ENCODE results near the gene LPCAT1. TPM values are rescaled to one million over a fixed set of nuclear protein-coding genes. Genes with fewer than 3 reads are reported as not detected.

The LPCAT1 gene
- total RNA-seq, 3 donors from 2014 or later (not counting 1 experiment from before 2014, with no cell fraction given) = 196 to 302 (median 252) TPM

- Mint-ChIP-seq H3K27ac (no peak overlapping the region), H3K36me3 (no peaks in the 10 kb centered on the region), H3K4me3 (no peak overlapping the region), H3K27me3 (ENCODE audit: low read depth in 2 of 2) (no peaks in the 10 kb centered on the region), H3K4me1 (peaks cover 32 to 35% of the 10 kb centered on the region in 2 donors), H3K9me3 (no peaks in the 10 kb centered on the region)
- H3K4me3 ChIP-seq (ENCODE audit: low read length) = no peak overlapping the region
- H3K4me1 ChIP-seq (ENCODE audit: control insufficient read depth, insufficient read depth, low read length) = peaks cover 68% of the 10 kb centered on the region
- H3K27me3 ChIP-seq (ENCODE audit: control insufficient read depth, insufficient read depth, low read length) = no peaks in the 10 kb centered on the region
- DNase-seq (no peak), ATAC-seq (no peak)
- H3K27ac ChIP-seq (ENCODE audit: low read length) = peak overlapping the region; percentile 63
- intact Hi-C loops (cut with micrococcal nuclease) = no loop called here
- 95% methylated on average over 13 of the region's 13 CpGs for WGBS (ENCODE audit: insufficient coverage)
- TF ChIP-seq CTCF (IDR thresholded peaks at IDR 0.05) = no peak
- peaks cover 79% of the 10 kb centered on the region for H3K36me3 ChIP-seq (ENCODE audit: control insufficient read depth, insufficient read depth, low read length)
- H3K9me3 ChIP-seq (ENCODE audit: control insufficient read depth, insufficient read depth, low read length) = no peaks in the 10 kb centered on the region
Measured at GRCh38 chr5:1486271-1486670, 37.5 kb downstream of the LPCAT1 start.

- no peak overlapping the region for H3K4me3 ChIP-seq (ENCODE audit: low read length)
- Mint-ChIP-seq H3K4me3 (no peak overlapping the region), H3K4me1 (peaks cover 32% of the 10 kb centered on the region in 2 donors), H3K27ac (peak overlapping the region; percentile 51 to 67), H3K27me3 (ENCODE audit: low read depth in 2 of 2) (no peaks in the 10 kb centered on the region), H3K9me3 (no peaks in the 10 kb centered on the region), H3K36me3 (no peaks in the 10 kb centered on the region)
- no peaks in the 10 kb centered on the region for H3K9me3 ChIP-seq (ENCODE audit: control insufficient read depth, insufficient read depth, low read length)
- H3K4me1 ChIP-seq (ENCODE audit: control insufficient read depth, insufficient read depth, low read length) = peaks cover 73% of the 10 kb centered on the region
- peaks cover 75% of the 10 kb centered on the region for H3K36me3 ChIP-seq (ENCODE audit: control insufficient read depth, insufficient read depth, low read length)
- ATAC-seq (no peak), DNase-seq (no peak)
- peak overlapping the region; percentile 63 for H3K27ac ChIP-seq (ENCODE audit: low read length)
- 92% methylated on average over 15 of the region's 15 CpGs for WGBS (ENCODE audit: insufficient coverage)
- TF ChIP-seq CTCF (IDR thresholded peaks at IDR 0.05) = no peak
- intact Hi-C loops (cut with micrococcal nuclease) = no loop called here
- H3K27me3 ChIP-seq (ENCODE audit: control insufficient read depth, insufficient read depth, low read length) = no peaks in the 10 kb centered on the region
Measured at GRCh38 chr5:1485579-1486118, 38.1 kb downstream of the LPCAT1 start.

GRCh38 chr5:1484730-1485578 lies 38.8 kb downstream of the LPCAT1 start:
- no peaks in the 10 kb centered on the region for H3K9me3 ChIP-seq (ENCODE audit: control insufficient read depth, insufficient read depth, low read length)
- H3K36me3 ChIP-seq (ENCODE audit: control insufficient read depth, insufficient read depth, low read length) = peaks cover 75% of the 10 kb centered on the region
- DNase-seq (no peak), ATAC-seq (peak in 2 of 3 donors; percentile 19 to 29)
- H3K36me3 Mint-ChIP-seq = no peaks in the 10 kb centered on the region
- no peaks in the 10 kb centered on the region for H3K9me3 Mint-ChIP-seq
- H3K4me3 ChIP-seq (ENCODE audit: low read length) = no peak overlapping the region
- WGBS (ENCODE audit: insufficient coverage) = 71% methylated on average over 19 of the region's 20 CpGs
- TF ChIP-seq CTCF (IDR thresholded peaks at IDR 0.05) = no peak
- no peaks in the 10 kb centered on the region for H3K27me3 Mint-ChIP-seq (ENCODE audit: low read depth in 2 of 2)
- no peaks in the 10 kb centered on the region for H3K27me3 ChIP-seq (ENCODE audit: control insufficient read depth, insufficient read depth, low read length)
- H3K27ac ChIP-seq (ENCODE audit: low read length) = peak overlapping the region; percentile 63
- intact Hi-C loops (cut with micrococcal nuclease) = no loop called here
- H3K4me1 Mint-ChIP-seq = peaks cover 33 to 34% of the 10 kb centered on the region in 2 donors
- H3K4me1 ChIP-seq (ENCODE audit: control insufficient read depth, insufficient read depth, low read length) = peaks cover 73% of the 10 kb centered on the region
- peak overlapping the region; percentile 51 to 67 for H3K27ac Mint-ChIP-seq
- no peak overlapping the region for H3K4me3 Mint-ChIP-seq
